Ramos (cell line): Measurements from ENCODE around the gene BCL2A1.
"Not testable (repeated sequence)": the region's sequence is repeated elsewhere in the genome, so short reads cannot be mapped to it uniquely, and the experiment has no call there.

Experiments used
- in situ Hi-C: fragments of 300-500 bp; cut with MboI; formaldehyde crosslinking; loops from one replicate; pipeline ENCODE4 v1.14.3; 2022; ENCODE audit warnings: low sequenced_read_pairs; ENCODE audit not compliant: unreplicated experiment

The BCL2A1 gene

DNA sequence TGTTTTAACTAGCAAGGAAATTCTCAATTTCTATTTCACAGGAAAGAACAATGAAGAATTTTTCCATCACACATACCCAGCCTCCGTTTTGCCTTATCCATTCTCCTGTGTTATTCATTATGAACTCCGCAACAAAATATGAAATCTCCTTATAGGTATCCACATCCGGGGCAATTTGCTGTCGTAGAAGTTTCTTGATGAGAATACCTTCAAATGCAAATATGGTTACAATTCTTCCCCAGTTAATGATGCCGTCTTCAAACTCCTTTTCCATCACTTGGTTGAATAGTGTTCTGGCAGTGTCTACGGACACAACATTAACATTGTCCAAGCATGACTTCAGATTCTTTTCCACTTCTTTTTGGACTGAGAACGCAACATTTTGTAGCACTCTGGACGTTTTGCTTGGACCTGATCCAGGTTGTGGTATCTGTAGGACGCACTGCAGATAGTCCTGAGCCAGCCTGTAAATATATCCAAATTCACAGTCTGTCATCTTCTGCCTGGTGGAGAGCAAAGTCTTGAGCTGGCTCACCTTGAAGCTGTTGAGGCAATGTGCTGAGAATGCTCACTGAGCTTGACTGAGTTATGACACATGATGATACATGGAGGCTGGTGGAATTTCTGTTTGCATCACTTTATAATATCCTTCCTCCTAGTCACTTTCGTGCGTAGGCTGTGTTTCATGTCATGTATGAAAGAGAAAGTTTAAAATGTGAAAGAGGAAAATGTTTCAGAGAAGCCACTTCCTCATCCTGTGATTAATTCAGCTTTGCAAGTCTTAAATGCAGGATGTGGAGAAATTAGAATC lies at the start of gene BCL2A1:
BCL2A1 (minus strand) TSS at position 573 of the 811 bp plus-strand sequence; CDS start at position 496, 77 bp downstream.
- in situ Hi-C loops: no loop called here

DNA sequence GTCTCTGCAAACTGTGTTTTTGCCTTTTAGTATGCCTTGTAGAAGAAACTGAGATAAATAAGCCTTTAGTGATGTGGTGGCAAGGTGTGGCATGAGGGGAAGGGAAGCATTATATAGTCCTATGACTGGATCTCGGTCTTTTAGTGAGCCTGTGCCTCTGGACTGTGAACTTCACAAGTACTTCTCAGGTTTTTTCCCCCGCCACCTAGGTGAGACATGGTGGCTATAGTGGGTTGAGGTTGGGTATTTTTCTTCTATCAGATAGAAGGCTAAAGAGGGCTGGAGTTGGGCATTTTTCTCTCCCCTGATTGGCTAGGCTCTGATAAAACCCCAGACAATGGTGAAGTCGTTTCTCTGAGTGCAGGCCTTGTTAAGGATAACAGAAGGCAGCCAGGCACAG lies 49.7 kb upstream of the BCL2A1 start:
- in situ Hi-C loops: no loop called here

DNA sequence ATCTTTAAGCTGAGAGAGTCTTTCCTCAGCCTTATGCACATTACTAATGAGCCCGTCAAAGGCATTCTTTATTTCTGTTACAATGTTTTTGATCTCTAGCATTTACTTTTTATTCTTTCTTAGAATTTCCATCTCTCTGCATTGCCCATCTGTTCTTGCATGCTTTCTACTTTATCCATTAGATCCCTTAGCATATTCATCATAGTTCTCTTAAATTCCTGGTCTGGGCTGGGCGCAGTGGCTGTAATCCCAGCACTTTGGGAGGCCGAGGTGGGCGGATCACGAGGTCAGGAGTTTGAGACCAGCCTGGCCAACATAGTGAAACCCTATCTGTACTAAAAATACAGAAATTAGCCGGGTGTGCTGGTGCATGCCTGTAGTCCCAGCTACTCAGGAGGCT lies 49.2 kb upstream of the BCL2A1 start:
- in situ Hi-C loops: not testable (repeated sequence)

DNA sequence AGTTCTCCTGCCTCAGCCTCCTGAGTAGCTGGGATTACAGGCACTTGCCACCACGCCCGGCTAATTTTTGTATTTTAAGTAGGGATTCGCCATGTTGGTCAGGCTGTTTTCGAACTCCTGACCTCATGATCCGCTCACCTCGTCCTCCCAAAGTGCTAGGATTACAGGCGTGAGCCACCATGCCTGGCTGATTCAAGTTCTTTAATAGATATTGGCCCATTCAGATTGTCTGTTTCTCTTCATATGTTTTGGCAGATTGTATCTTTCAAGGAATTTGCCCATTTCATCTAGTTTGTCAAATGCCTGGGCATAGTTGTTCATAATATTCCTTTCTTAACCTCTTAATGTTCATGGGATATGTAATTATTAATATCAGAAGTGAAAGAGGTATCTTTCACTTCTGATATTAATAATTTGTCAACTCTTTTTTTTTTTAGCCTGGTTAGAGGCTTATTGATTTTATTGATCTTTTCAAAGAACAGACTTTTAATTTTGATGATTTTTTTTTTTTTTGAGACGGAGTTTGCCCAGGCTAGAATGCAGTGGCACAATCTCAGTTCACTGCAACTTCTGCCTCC lies 48.3 kb upstream of the BCL2A1 start:
- in situ Hi-C loops: no loop called here

DNA sequence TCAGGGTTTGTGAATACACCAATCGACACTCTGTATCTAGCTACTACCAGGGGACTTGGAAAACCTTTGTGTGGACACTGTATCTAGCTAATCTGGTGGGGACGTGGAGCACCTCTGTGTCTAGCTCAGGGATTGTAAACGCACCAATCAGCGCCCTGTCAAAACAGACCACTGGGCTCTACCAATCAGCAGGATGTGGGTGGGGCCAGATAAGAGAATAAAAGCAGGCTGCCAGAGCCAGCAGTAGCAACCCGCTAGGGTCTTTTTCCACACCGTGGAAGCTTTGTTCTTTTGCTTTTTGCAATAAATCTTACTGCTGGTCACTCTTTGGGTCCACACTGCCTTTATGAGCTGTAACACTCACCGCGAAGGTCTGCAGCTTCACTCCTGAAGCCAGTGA lies 46.1 kb upstream of the BCL2A1 start:
- in situ Hi-C loops: not testable (repeated sequence)

DNA sequence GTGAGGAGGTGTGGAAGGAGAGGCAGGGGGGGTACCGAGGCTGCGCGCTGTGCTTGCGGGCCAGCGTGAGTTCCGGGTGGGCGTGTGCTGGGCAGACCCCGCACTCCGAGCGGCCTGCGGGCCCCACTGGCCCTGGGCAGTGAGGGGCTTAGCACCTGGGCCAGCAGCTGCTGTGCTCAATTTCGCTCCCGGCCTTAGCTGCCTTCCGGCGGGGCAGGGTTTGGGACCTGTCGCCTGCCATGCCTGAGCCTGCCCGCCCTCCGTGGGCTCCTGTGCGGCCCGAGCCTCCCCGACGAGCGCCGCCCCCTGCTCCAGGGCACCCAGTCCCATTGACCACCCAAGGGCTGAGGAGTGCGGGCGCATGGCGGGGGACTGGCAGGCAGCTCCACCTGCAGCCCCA lies 45.5 kb upstream of the BCL2A1 start:
- in situ Hi-C loops: not testable (repeated sequence)

DNA sequence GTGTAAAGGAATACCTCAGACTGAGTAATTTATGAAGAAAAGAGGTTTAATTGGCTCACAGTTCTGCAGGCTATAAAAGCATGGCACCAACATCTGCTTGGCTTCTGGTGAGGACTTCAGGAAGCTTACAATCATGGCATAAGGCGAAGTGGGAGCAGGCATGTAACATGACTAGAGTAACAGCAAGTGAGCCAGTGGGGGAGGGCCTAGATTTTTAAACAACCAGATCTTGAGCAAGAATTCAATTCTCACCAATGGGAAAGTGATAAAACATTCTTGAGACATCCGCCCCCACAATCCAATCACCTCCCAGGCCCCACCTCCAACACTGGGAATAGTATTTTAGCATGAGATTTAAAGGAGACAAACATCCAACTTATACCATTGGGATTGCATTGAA lies 44.2 kb upstream of the BCL2A1 start:
- in situ Hi-C loops: no loop called here

DNA sequence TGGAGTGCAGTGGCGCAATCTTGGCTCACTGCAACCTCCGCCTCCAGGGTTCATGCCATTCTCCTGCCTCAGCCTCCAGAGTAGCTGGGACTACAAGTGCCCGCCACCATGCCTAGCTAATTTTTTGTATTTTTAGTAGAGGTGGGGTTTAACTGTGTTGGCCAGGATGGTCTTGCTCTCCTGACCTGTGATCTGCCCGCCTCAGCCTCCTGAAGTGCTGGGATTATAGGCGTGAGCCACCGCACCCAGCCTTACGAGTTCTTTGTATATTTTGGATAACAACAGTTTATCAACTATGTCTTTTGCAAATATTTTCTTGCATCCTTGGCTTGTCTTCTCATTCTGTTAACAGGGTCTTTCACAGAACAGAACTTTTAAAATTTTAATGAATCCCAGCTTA lies 43.2 kb upstream of the BCL2A1 start:
- in situ Hi-C loops: not testable (repeated sequence)

DNA sequence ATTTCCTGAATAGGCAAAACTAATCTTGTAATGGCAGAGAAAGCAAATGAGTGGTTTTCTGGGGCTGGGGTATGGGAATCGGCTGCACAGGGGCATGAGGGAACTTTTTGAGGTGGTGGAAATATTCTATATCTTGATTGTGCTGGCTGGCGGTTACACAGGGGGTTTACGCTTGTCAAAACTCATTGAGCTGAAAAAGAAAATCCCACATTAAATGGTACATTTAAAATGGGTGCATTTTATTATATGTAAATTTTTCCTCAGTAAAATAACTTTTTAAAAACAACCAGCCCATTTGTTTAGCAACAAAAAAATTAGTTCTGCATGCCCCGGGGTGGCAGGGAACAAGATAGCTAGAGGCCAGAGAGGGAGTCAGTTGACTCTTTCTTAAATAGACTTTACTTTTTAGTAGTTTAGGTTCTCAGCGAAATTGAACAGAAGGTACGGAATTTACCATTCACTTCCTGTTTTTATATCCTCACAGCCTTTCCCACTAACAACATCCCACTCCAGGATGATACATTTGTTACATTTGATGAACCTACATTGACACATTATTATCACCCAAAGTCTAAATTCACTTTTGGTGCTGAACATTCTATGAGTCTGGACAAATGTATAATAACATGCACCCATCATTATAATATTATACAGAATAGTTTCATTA lies 41.2 kb upstream of the BCL2A1 start:
- in situ Hi-C loops: no loop called here

DNA sequence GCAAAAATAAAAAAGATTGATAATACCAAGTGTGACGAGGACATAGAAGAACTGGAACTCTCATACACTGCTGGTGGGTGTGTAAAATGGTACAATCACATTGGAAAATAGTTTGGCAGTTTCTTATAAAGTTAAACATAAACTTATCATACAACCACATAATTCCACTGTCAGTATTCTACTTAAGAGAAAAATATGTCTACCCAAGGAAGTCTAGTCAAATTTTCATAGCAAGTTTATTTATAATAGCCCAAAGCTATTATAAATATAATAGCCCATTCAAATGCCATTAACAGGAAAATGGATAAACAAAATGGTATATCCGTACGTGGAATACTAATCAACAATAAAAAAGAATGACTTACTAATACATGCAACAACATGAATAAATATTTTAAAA lies 40.6 kb upstream of the BCL2A1 start:
- in situ Hi-C loops: no loop called here

DNA sequence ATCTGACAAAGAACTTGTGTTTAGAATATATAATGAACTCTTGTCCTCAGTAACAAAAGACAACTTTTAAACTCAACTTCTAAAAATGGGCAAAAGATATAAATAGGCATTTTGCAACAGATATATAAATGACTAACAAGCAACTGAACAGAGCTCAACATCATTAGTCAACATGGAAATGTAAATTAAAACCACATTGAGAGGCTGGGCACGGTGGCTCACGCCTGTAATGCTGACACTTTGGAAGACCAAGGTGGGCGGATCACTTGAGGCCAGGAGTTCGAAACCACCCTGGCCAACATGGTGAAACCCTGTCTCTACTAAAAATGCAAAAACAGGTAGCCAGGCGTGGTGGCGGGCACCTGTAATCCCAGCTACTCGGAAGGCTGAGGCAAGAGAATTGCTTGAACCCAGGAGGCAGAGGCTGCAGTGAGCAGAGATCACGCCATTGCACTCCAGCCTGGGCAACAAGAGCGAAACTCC lies 40.1 kb upstream of the BCL2A1 start:
- in situ Hi-C loops: not testable (repeated sequence)

DNA sequence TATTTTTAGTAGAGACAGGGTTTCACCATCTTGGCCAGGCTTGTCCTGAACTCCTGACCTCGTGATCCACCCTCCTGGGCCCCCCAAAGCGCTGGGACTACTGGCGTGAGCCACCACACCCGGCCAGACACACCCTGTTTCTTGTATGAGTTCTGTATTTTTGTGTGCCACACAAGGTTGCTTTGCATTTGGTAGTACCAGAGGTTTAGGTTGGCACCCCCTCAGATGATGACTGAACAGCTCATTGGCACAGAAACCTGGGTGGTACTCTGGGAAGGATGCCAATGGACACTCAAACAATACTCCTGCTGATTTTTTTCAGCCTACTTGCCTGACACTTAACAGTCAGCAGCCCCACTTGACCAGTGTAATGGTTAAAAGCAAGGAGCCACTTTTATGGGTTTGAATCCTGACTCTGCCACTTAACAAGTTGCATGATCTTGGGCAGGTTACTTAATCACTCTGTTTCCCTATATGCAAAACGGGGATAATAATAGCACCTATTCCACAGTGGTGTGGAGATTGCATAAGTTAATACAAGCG lies 39.2 kb upstream of the BCL2A1 start:
- in situ Hi-C loops: no loop called here

DNA sequence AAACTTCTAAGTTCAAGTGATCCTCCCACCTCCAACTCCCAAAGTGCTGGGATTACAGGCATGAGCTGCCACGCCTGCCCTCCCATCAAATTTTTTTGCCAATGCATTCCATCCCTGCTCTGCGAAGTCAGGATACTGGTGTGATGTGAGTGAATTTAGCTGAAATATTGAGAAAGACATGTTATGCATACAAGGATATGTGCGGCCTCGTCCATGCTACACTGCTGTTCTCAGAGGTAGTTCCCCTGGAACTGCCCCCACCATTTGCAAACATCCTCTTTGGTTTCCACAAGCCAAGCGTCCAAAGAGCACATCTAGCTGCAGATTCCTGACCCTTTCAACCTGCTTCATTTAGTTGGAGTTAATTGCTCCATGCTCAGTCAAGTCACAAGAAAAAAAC lies 36.5 kb upstream of the BCL2A1 start:
- in situ Hi-C loops: no loop called here

DNA sequence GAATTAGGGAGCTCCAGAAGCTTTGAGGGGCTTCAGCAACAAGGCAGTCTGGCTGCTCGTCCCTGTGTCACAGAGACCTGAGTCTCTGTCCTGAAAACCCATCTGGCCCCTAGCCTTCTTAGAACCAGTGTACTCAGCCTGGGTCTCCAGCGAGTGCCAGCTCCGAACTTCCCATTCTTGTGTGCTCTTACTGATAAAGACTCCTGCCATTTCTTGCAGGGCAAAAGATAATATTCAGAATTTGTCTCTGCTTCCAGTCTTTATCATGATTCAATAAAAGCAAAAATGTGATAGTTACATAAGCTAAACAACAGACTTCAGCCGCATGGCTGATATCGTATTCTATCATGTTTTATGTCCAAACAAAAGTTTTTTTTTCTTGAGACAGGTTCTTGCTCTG lies 36.0 kb upstream of the BCL2A1 start:
- in situ Hi-C loops: no loop called here

DNA sequence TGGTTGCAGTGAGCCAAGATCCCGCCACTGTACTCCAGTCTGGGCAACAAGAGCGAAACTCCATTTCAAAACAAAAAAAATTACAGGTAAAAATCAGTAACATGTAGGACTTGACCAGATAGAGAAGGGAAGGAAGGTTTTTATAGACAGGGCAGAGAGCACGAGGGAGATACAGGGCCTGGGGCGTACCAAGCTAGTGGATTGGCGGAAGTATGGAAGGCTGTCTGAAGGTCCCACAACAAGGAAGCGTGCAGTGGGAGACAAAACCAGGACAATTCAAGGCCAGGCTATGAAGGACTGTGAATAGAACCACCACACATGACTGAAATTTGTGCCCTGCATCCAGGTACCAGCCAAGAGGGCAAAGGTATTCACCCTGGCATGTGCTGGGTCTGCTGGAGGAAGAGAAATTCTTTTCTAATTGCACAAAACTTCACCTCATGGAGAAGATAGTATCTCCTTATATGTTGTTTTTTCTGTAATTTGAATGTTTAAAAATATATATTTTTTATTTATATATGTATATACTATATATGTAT lies 33.0 kb upstream of the BCL2A1 start:
- in situ Hi-C loops: no loop called here

DNA sequence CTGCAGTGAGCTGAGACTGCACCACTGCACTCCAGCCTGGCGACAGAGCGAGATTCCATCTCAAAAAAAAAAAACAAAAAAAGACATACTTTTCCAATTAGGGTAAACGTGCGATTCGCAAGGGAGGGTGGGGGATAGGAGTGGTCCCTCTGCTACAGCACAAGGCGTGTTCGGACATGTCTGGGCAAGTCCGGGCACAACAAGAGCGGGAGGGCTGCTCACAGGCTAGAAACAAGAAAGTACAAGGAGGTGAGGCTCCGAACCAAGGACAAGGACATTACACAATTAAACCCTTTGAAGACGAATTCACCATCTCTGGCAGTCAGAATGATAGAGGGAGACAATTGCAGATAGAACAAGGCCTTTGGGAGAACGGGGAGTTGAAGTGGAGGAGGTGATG lies 32.2 kb upstream of the BCL2A1 start:
- in situ Hi-C loops: no loop called here

DNA sequence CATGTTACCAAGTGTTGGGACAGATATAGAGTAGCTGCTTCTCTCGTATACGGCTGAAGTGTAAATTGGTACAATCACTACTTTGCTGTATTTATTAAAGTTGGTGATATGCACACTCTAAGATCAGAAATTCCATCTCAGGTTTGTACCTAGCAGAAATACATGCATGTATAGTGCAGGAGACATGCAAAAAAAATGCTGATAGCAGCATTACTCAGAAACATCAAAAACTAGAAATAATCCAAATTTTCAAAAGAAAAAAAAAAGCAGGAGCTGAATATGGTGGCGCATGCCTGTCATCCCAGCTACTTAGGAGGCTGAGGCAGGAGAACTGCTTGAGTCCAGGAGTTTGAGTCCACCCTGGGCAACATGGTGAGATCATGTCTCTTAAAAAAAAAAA lies 31.3 kb upstream of the BCL2A1 start:
- in situ Hi-C loops: no loop called here

DNA sequence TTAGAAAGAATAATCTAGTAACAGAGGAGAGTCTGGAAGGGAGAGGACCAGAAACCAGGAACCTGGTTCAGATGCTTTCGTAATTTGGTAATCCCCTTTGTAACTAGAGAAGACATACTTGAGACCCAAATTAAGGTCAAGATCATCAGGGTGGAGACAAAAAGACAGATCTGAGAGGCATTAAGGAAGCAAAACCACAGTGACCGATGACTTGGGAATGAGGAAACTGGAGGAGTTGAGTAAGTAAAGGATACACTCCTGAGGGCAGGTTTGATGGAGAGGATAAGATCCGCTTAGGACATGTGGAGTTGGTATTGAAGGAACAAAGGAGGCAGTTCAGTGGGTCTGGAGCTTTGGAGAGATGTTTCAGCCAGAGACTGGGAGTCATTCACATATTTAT lies 23.6 kb upstream of the BCL2A1 start:
- in situ Hi-C loops: loop anchor here (10.0 kb wide), 1 partner anchor 610 kb away; no protein-coding TSS in a partner anchor

DNA sequence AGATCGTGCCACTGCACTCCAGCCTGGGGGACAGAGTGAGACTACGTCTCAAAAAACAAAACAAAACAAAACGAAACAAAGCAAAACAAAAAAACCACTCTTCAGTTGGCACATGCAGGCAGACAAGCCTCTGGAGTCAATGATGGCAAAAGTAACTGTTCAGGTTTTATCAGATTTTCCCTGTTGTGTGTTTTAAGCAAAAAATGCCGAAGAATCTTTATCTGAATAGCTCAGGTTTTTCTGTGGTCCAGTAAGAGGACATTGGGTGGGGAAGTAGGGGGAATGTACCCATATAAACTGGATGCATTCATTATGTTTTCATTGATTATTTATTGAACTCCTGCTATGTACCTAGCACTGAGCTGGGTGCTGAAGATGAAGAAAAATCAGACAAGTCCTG lies 20.8 kb upstream of the BCL2A1 start:
- in situ Hi-C loops: loop anchor here (10.0 kb wide), 1 partner anchor 607 kb away; no protein-coding TSS in a partner anchor

DNA sequence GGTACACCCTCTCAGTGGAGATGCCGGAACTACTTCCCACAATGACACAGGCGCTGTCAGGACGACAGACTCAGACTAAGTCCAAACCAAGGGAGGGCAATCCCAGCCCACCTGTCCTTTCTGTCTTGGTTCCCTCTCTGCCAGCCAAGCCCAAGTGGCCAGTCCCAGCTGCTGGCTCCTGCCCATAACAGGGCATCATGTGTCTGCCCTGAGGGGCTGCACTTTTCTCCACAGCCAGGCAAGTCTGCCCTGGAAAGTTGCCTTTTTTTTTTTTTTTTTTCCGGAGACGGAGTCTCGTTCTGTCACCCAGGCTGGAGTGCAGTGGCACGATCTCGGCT lies 20.0 kb upstream of the BCL2A1 start:
- in situ Hi-C loops: loop anchor here (10.0 kb wide), 1 partner anchor 606 kb away; no protein-coding TSS in a partner anchor
